Anterior cingulate cortex (tissue), 58 donors: ENCODE data around the gene NRF1.

ENCODE experiments used
- DNase-seq, 58 donors: peaks; one replicate each; lab custom pipeline; 2025; lab: John Stamatoyannopoulos, UW

Gene NRF1

DNA sequence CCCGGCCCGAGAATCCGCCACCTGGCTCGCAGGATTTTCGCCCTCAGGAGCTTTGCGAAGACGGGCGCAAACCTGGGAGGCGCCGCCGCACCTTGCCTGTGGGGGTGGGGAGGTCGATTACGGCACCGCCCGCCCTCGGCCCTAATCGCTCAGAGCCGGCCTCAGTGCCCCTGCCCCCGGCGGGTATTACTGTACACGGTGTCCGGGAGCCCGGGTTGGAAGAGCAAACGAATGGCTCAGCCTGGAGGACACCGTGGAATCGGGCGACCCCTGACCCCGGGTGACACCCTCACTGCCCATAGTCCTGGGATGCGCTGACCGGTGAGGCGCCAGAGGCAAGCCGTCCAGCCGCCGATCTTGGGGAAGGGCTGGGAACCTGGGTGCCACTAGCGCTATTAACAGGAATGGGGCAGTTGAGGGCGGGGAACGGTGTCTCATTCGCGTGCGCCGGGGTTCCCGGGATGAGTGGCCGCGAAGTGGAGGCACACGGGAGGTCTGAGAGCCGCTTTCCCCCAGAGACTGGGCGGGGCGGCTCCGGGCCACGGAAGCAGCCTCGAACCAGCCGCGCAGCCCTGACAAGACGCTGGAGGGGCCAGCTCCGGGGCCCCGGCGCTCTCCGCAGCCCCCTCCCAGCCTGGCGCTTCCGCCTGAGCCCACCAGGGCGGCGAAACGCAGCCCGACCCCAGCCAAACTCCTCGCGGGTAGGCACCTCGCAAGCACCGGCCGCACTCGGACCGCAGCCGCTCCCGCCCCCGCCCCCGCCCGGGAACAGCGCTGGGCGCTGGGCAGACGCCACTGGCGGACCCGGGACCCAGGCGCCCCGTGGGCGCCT, 167.5 kb downstream of the NRF1 start:
- no peak for DNase-seq

DNA sequence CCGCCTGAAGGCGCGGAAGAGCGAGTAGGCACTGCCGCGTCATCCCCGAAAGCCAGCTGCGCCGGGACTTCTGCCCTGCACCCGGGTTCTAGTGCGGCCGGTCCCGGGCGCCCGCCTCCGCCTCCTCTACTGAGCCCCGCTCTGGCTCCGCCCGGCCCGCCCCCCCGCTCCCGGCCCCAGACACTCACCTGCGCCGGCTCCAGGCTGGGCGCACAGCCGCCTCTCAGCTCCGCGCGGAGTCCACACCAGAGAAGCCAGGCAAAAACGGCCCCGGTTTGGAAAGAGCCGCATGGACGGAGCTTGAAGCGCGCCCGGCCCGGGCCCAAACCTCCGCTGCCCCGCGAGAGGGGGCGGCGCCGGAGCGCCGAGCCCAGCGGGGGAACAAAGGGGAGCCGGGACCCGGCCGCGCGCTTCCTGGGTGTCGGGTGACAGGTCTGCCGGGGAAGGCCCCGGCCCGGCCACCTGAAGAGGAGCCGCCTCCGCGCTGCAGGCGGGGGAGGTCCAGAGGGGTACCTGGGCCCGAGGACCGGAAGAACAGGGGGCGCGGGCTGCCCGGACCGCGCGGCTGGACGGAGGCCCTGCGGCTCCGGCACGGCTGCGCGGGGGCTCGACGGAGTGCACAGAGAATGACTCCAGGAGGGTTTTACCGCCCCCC, 168.2 kb downstream of the NRF1 start:
- no peak for DNase-seq

- DNase-seq: no peak
Measured at GRCh38 chr7:129780257-129780973, 168.9 kb downstream of the NRF1 start.

GRCh38 chr7:129780974-129781927, 169.7 kb downstream of the NRF1 start:
- no peak for DNase-seq

DNA sequence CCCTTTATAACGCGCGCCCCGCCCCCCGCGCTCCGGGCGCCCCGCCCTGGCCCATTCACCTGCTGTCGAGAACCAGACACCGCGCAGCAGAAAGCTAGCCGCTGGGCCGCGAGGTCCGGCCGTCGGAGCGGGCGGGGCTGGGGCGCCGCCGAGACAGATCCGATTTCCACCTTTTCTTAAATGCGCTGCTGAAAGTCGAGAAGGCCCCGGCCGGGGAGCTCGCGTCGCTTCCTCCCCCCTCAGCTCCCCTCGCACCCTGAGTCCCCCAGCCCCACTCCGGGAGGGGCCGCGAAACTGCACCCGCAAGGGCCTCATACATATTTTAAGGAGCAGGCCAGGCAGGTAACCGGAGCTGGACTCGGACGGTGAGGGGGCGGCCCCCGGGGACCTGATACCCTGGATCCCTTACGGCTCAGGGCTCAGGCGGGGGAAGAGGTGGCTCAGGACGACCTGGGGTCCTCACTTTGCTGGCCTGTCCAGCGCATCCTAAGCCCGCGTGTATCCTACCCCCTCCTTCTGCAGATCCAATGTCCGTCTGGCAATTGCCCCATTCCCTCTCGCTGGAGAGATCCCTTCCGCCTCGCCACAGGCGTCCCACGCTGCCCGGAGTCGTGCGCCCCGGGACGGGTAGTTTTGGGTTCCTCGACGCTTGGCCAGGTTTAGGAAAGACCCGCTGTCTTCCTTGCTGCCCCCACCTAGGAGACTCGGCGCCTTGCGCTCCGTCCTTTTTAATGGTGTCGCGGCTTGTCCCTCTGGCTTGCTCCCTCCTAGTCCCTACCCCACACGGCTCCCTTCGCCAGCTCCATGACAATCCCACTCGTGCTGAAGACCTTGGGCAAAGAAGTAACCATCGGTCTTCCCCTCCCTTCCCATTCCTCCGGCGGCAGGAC, 170.7 kb downstream of the NRF1 start:
- no peak for DNase-seq

DNA sequence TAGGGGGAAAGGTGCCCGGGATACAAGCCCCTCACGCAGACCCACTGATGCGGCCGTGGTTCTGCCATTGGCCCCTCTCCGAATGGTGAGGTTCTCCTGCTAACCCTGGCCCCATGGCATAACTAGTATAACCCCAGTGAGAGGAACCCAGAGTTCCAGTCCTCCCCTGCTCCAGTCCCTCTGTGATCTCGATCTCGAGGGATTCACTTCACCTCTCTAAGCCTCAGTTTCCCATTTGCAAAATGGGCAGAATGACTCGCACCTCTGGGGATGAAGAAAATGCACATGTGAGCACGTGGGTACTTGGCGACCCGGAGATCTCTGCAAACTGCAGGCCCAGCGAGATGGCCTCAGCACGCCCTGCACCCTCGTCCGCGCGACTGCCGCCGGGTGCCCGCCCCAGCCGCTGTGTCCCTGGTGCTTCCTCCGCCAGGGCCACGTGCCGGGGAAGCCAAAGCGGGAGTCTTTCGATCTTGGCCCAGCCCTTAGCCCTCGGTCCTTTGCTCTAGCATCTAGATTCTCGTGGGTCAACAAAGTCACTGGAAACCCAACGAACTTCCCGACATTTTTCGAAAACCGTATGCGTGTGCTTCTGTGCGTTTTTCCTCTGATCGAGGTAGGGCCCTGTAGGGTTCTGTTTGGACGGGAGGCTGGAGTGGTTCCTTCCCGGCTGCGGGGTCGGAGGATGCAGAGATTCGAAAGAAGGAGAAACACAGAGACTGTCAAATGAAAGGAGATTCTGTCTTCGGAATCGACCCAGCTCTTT, 171.5 kb downstream of the NRF1 start:
- no peak for DNase-seq

DNA sequence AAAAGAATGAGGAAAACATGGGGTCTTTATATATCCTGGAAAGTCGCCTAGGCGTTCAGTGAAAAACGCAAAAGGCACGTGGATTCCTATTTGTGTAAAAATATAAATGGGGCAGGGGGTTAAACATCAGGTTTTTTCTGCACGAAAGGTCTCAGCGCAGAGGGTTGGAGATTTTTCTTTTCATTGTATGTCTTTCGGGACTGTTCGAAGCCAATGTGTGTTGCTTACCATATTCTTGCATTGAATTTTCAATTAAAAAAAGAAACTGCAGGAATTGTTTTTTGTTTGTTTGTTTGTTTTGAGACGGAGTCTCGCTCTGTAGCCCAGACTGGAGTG, 172.0 kb downstream of the NRF1 start:
- DNase-seq: no peak

GRCh38 chr7:129784437-129784782, 172.9 kb downstream of the NRF1 start:
- no peak for DNase-seq

GRCh38 chr7:129784783-129785684, 173.5 kb downstream of the NRF1 start:
- DNase-seq: no peak

GRCh38 chr7:129785685-129786514, 174.4 kb downstream of the NRF1 start:
- no peak for DNase-seq

DNA sequence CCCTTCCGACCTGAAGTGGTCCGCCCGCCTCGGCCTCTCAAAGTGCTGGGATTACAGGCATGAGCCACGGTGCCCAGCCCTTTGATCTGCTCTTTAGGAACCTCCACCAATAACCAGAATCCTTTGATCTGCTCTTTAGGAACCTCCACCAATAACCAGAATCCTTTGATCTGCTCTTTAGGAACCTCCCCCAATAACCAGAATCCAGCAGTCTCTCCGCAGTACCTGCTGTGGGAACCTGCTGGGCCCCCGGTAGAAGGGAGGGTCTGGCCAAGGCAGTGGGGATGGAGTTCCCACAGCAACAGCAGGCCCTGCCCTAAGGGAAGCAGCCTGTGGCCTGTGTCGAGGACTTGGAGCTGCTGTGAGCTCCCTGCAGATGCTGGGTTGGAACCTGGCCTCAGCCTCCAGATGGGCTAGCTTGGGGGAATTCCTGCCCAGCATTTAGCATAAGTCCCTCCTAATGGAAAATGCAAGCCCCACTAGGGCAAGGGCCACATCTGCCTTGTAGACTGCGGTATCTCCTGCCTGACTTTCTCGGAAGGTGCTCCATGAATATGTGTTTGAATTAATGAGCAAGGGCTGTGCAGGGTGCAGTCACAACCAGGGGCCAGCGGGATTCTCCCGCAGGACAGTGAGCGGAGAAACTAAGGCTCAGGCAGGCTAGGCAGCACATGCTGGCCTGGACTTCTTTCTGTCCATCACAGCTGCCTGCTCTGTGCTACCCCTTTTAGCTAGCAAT, 175.5 kb downstream of the NRF1 start:
- DNase-seq: no peak

- DNase-seq: no peak
Measured at GRCh38 chr7:129789000-129789399, 177.5 kb downstream of the NRF1 start.

GRCh38 chr7:129789652-129790051, 178.1 kb downstream of the NRF1 start:
- no peak for DNase-seq

DNA sequence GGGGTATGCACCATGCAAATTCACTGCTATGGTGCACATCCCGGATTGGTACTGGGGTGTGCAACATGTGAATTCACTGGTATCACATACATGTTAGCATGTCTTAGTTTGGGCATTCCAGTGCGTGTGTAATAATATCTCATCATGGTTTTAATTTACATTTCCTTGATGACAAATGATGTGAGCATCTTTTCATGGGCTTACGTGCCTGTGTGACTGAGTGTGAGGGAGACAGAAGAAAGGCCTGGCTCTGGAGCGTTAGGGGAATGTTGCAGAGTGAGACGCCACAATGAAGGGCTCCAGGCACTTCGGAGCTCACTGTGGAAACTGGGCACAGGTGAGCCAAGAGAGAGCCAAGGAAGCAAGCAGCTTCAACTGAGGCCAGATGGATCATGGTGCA, 178.6 kb downstream of the NRF1 start:
- no peak for DNase-seq

- no peak for DNase-seq
Measured at GRCh38 chr7:129792721-129793120, 181.2 kb downstream of the NRF1 start.
